T-helper 2 cell treated with Interferon-gamma antibody and Interleukin-4, amounts not matched to agents 5 μg/mL and 100 μg/mL, for 36 hours (primary cell): ENCODE results near the gene EVI2B.
"Not testable (repeated sequence)": the region's sequence is repeated elsewhere in the genome, so short reads cannot be mapped to it uniquely, and the experiment has no call there.

ENCODE experiments used
- DNase-seq: peaks from one replicate; pipeline ENCODE4 v3.0.0; 2021; ENCODE audit warnings: low spot score
- H3K27ac Mint-ChIP-seq: one replicate; pipeline ENCODE4 v1.8.0; 2021; ENCODE audit warnings: mild to moderate bottlenecking, mixed read lengths
- H3K27me3 Mint-ChIP-seq: one replicate; pipeline ENCODE4 v1.8.0; 2021; ENCODE audit warnings: low read depth, mixed read lengths
- H3K36me3 Mint-ChIP-seq: one replicate; pipeline ENCODE4 v1.8.0; 2021; ENCODE audit warnings: low read depth, mixed read lengths
- H3K4me1 Mint-ChIP-seq: one replicate; pipeline ENCODE4 v1.8.0; 2021; ENCODE audit warnings: low read depth, mixed read lengths
- H3K4me3 Mint-ChIP-seq: one replicate; pipeline ENCODE4 v1.8.0; 2022; ENCODE audit warnings: mild to moderate bottlenecking, moderate library complexity, mixed read lengths
- H3K9me3 Mint-ChIP-seq: one replicate; pipeline ENCODE4 v1.8.0; 2021; ENCODE audit warnings: mixed read lengths

EVI2B gene

DNA sequence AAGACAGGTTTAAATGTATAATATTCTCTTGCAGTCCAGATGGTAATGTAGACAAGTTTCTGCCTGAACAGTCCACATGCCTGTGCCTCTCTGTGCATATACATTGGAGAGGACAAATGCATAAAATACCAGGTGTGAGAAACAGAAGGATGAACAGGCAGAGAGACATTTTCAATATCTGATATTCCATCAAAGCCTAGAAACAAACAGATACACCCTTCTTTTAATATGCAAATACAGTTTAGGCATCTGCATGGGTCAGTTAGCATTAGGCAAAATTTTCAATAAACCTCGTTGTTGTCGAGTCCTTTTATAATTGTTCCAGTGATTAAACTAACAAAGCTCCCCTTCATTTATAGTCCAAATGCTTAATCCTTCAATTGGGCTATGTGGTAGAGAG, 17.7 kb downstream of the EVI2B start:
- Mint-ChIP-seq H3K4me1 (peaks cover 3% of the 10 kb centered on the region), H3K27ac (no peak overlapping the region), H3K4me3 (no peak overlapping the region), H3K27me3 (no peaks in the 10 kb centered on the region), H3K9me3 (no peaks in the 10 kb centered on the region), H3K36me3 (peaks cover 5% of the 10 kb centered on the region)
- no peak for DNase-seq

DNA sequence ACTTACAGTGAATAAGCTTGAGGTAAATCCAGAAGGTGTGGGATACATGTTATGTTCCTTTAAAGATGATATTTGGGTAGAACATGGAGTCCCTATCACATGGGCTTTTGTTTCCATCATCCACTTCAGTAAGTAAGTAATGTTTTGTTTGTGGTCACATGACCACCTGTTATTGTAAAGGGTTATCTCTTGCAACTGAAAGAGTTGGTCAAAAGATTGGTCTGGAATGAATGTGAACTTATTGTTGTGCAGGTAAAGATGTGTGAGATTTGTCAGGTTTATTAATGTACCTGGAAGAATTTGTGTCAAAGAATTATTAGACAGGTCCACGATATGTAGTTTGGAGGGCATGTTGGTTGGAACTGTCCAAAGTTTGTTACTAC, 18.4 kb downstream of the EVI2B start:
- no peak for DNase-seq
- H3K36me3 Mint-ChIP-seq: peaks cover 5% of the 10 kb centered on the region
- no peak overlapping the region for H3K4me3 Mint-ChIP-seq
- H3K4me1 Mint-ChIP-seq: peaks cover 4% of the 10 kb centered on the region
- H3K9me3 Mint-ChIP-seq: no peaks in the 10 kb centered on the region
- no peak overlapping the region for H3K27ac Mint-ChIP-seq
- H3K27me3 Mint-ChIP-seq: no peaks in the 10 kb centered on the region

- no peak overlapping the region for H3K27ac Mint-ChIP-seq
- no peaks in the 10 kb centered on the region for H3K27me3 Mint-ChIP-seq
- peaks cover 8% of the 10 kb centered on the region for H3K4me1 Mint-ChIP-seq
- peaks cover 5% of the 10 kb centered on the region for H3K36me3 Mint-ChIP-seq
- no peaks in the 10 kb centered on the region for H3K9me3 Mint-ChIP-seq
- DNase-seq: no peak
- no peak overlapping the region for H3K4me3 Mint-ChIP-seq
These were observed 18.9 kb downstream of the EVI2B start for GRCh38 chr17:31294820-31295488.

- peaks cover 5% of the 10 kb centered on the region for H3K36me3 Mint-ChIP-seq
- H3K9me3 Mint-ChIP-seq: no peaks in the 10 kb centered on the region
- DNase-seq: no peak
- no peaks in the 10 kb centered on the region for H3K27me3 Mint-ChIP-seq
- no peak overlapping the region for H3K27ac Mint-ChIP-seq
- peaks cover 8% of the 10 kb centered on the region for H3K4me1 Mint-ChIP-seq
- H3K4me3 Mint-ChIP-seq: no peak overlapping the region
These were observed 19.6 kb downstream of the EVI2B start for GRCh38 chr17:31294231-31294630.

DNA sequence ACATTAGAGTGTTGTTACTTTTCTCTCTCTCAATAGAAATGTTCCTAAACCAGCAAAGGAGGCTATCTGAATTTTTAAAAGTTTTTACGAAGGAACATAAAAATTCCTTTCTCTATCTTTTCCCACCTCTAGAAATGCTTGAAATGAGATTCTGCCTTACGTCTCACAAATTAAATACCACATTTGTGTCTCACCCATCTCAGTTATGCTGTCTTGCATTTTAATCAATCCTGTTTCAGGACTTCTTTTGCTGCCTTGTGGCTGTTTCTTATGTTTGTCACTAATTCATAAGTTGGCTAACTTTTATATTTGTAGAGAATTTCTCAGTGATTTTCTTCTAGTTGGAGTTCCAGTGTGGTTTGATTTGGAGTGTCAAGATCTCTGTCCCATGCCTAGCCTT, 20.3 kb downstream of the EVI2B start:
- H3K27me3 Mint-ChIP-seq: no peaks in the 10 kb centered on the region

GRCh38 chr17:31291820-31292219, 22.0 kb downstream of the EVI2B start:
- H3K9me3 Mint-ChIP-seq: no peaks in the 10 kb centered on the region
- no peak overlapping the region for H3K27ac Mint-ChIP-seq
- DNase-seq: no peak
- H3K4me3 Mint-ChIP-seq: no peak overlapping the region
- peaks cover 9% of the 10 kb centered on the region for H3K4me1 Mint-ChIP-seq
- peaks cover 13% of the 10 kb centered on the region for H3K36me3 Mint-ChIP-seq
- no peaks in the 10 kb centered on the region for H3K27me3 Mint-ChIP-seq

More for the DNA sequence above, 20.3 kb downstream of the EVI2B start:
- DNase-seq: no peak
- Mint-ChIP-seq H3K4me3 (no peak overlapping the region), H3K4me1 (peaks cover 9% of the 10 kb centered on the region), H3K9me3 (no peaks in the 10 kb centered on the region), H3K36me3 (peaks cover 6% of the 10 kb centered on the region), H3K27ac (no peak overlapping the region)

DNA sequence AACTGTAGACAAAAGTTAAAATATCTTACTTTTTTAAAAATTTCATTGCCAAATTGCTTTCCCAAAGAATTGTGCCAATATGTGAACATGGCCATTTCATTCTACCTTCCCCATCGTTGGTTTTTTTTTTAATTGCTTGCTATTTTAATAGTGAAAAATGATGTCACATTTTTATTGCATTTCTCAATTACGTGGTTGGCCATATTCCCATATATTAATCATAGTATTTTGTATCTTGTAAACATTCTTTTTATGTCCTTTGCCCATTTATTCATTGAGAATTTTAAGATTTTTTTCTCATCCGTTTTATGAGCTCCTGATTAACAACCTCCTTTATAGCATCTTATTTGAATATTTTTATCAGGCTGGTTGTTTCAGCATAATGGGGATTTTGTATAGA, 24.1 kb downstream of the EVI2B start:
- Mint-ChIP-seq H3K4me1 (peaks cover 9% of the 10 kb centered on the region), H3K27ac (no peak overlapping the region), H3K36me3 (peaks cover 10% of the 10 kb centered on the region), H3K4me3 (no peak overlapping the region), H3K9me3 (no peaks in the 10 kb centered on the region), H3K27me3 (no peaks in the 10 kb centered on the region)
- DNase-seq: no peak

DNA sequence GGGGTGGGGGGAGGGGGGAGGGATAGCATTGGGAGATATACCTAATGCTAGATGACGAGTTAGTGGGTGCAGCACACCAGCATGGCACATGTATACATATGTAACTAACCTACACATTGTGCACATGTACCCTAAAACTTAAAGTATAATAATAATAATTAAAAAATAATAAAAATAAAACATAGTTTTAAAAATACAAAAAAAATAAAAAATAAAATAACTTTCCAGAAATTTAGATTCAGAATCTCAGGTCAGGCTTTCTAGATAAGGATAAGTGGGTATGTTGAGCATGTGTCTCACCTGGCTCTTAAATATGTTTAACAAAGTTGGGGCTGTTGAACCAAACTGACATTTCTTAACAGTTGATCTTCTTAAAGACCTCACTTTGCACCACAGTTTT, 25.9 kb downstream of the EVI2B start:
- not testable (repeated sequence) for H3K4me3 Mint-ChIP-seq, DNase-seq, H3K27ac Mint-ChIP-seq, H3K27me3 Mint-ChIP-seq, H3K9me3 Mint-ChIP-seq, H3K4me1 Mint-ChIP-seq
- peaks cover 10% of the 10 kb centered on the region for H3K36me3 Mint-ChIP-seq

DNA sequence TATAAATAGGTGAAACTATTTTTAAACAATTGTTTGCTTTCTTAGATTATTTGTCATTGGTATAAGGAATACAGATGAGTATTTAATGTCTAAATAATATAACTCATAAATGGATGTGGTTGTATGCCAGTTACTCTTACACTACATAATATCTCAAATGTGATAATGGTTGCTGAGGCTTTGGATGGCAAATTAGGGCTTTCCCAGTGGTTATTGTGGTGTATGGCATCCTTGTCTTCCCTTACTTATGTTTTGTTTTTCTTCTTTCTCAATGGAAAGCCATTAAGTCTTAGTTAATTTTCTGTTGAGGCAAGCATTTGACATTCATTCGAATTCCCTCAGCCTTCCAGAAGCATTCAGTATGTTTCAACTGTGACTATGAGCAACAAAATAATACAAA, 27.3 kb downstream of the EVI2B start:
- Mint-ChIP-seq H3K27me3 (no peaks in the 10 kb centered on the region), H3K4me3 (no peak overlapping the region), H3K27ac (no peak overlapping the region), H3K36me3 (peaks cover 13% of the 10 kb centered on the region), H3K9me3 (no peaks in the 10 kb centered on the region), H3K4me1 (peaks cover 9% of the 10 kb centered on the region)
- no peak for DNase-seq

DNA sequence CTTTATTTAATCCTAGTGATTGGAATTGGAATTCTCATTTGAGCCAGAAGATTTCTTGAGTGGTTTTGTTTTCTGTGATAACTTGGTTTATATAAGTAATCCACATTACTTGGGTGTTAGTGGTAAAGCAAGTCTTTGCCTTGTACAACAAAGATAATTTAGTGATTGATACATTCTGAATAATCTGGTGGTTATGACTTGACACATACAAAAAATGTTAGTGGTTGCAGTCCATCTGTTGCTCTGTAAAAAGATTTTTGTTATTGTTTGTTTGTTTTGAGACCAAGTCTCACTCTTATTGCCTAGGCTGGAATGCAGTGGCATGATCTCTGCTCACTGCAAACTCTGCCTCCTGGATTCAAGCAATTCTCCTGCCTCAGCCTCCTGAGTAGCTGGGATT, 30.0 kb downstream of the EVI2B start:
- Mint-ChIP-seq H3K27ac (no peak overlapping the region), H3K4me1 (peaks cover 2% of the 10 kb centered on the region), H3K4me3 (no peak overlapping the region), H3K9me3 (no peaks in the 10 kb centered on the region), H3K27me3 (no peaks in the 10 kb centered on the region), H3K36me3 (peaks cover 13% of the 10 kb centered on the region)
- no peak for DNase-seq

- Mint-ChIP-seq H3K27me3 (no peaks in the 10 kb centered on the region), H3K4me3 (no peak overlapping the region), H3K36me3 (peaks cover 7% of the 10 kb centered on the region), H3K9me3 (no peaks in the 10 kb centered on the region), H3K4me1 (no peaks in the 10 kb centered on the region), H3K27ac (no peak overlapping the region)
- DNase-seq: no peak
These were observed 32.8 kb downstream of the EVI2B start for GRCh38 chr17:31281061-31281460.

GRCh38 chr17:31279401-31279800, 34.5 kb downstream of the EVI2B start:
- Mint-ChIP-seq H3K4me1 (peaks cover 2% of the 10 kb centered on the region), H3K9me3 (no peaks in the 10 kb centered on the region), H3K27ac (no peak overlapping the region), H3K4me3 (no peak overlapping the region), H3K27me3 (no peaks in the 10 kb centered on the region), H3K36me3 (peaks cover 9% of the 10 kb centered on the region)
- DNase-seq: no peak

DNA sequence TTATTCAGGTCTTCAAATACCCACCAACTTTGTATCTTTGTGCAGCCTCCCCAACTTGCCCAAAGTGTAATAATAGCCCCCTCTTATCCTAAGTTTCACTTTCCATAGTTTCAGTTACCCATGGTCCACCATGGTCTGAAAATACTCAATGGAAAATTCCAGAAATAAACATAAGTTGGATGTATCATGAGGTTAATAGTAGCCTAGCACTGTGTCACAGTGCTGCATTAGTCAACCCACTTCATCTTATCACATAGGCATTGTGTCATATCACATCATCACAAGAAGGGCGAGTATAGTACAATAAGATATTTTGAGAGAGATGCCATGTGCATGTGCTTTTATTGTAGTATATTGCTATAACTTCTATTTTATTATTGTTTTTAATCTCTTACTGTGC, 38.7 kb downstream of the EVI2B start:
- DNase-seq: no peak
- Mint-ChIP-seq H3K4me3 (no peak overlapping the region), H3K27ac (no peak overlapping the region), H3K9me3 (no peaks in the 10 kb centered on the region), H3K27me3 (no peaks in the 10 kb centered on the region), H3K4me1 (peaks cover 3% of the 10 kb centered on the region), H3K36me3 (peaks cover 2% of the 10 kb centered on the region)

GRCh38 chr17:31274252-31274651, 39.6 kb downstream of the EVI2B start:
- peaks cover 3% of the 10 kb centered on the region for H3K4me1 Mint-ChIP-seq
- H3K27me3 Mint-ChIP-seq: no peaks in the 10 kb centered on the region
- H3K4me3 Mint-ChIP-seq: no peak overlapping the region
- H3K27ac Mint-ChIP-seq: no peak overlapping the region
- peaks cover 2% of the 10 kb centered on the region for H3K36me3 Mint-ChIP-seq
- no peak for DNase-seq
- H3K9me3 Mint-ChIP-seq: no peaks in the 10 kb centered on the region

- Mint-ChIP-seq H3K9me3 (no peaks in the 10 kb centered on the region), H3K4me3 (no peak overlapping the region), H3K27me3 (no peaks in the 10 kb centered on the region), H3K27ac (no peak overlapping the region), H3K4me1 (peaks cover 3% of the 10 kb centered on the region), H3K36me3 (peaks cover 4% of the 10 kb centered on the region)
- DNase-seq: no peak
These were observed 40.3 kb downstream of the EVI2B start for GRCh38 chr17:31273516-31273915.
